Activated CD4-positive, alpha-beta memory T cell treated with anti-CD3 and anti-CD28 coated beads for 36 hours (primary cell): Measurements from ENCODE around the gene ATOH8. TPM values are rescaled to one million over a fixed set of nuclear protein-coding genes. Genes with fewer than 3 reads are reported as not detected.
"Not testable (repeated sequence)": the region's sequence is repeated elsewhere in the genome, so short reads cannot be mapped to it uniquely, and the experiment has no call there.

Source experiments
- CTCF ChIA-PET: fragments of 350-600 bp; sonication (Branson Sonifier 250); formaldehyde crosslinking; loops from one replicate; lab custom pipeline; 2021; ENCODE audit warnings: antibody characterized with exemption, inconsistent platforms; lab: Charles Lee
- POLR2A ChIA-PET: fragments of 350-600 bp; sonication (Branson Sonifier 250); formaldehyde crosslinking; loops from one replicate; lab custom pipeline; 2021; ENCODE audit warnings: antibody characterized with exemption; lab: Charles Lee
- DNase-seq: peaks from one replicate; pipeline ENCODE4 v3.0.0-alpha.2; 2020
- H3K27ac Mint-ChIP-seq: one replicate; pipeline ENCODE4 v1.8.0; 2021; ENCODE audit warnings: mixed read lengths
- H3K27me3 Mint-ChIP-seq: one replicate; pipeline ENCODE4 v1.8.0; 2021; ENCODE audit warnings: mixed read lengths
- H3K36me3 Mint-ChIP-seq: one replicate; pipeline ENCODE4 v1.8.0; 2021; ENCODE audit warnings: mixed read lengths
- H3K4me1 Mint-ChIP-seq: one replicate; pipeline ENCODE4 v1.8.0; 2021; ENCODE audit warnings: low read depth, mixed read lengths
- H3K4me3 Mint-ChIP-seq: one replicate; pipeline ENCODE4 v1.8.0; 2021; ENCODE audit warnings: mild to moderate bottlenecking, mixed read lengths
- H3K9me3 Mint-ChIP-seq: one replicate; pipeline ENCODE4 v1.8.0; 2021; ENCODE audit warnings: mixed read lengths
- intact Hi-C: fragments of 100-400 bp; cut with micrococcal nuclease; formaldehyde crosslinking; loops from one replicate; pipeline ENCODE4 v1.15.1; 2023
- total RNA-seq, 2 experiments: library from RNA; stranded (reverse); gene quantifications; one replicate each; pipeline ENCODE4 v1.2.3, GENCODE V29; 2021

Gene ATOH8
- total RNA-seq, 2 experiments from 2014 or later: not detected

- POLR2A ChIA-PET: no interaction called here
- intact Hi-C loops: no loop called here
- no peaks in the 10 kb centered on the region for H3K36me3 Mint-ChIP-seq
- peaks cover 4% of the 10 kb centered on the region for H3K27me3 Mint-ChIP-seq
- CTCF ChIA-PET: no interaction called here
- peaks cover 3% of the 10 kb centered on the region for H3K4me1 Mint-ChIP-seq
- no peak overlapping the region for H3K27ac Mint-ChIP-seq
- H3K9me3 Mint-ChIP-seq: no peaks in the 10 kb centered on the region
- no peak for DNase-seq
- no peak overlapping the region for H3K4me3 Mint-ChIP-seq
Measured at GRCh38 chr2:85711578-85712060, 42.2 kb upstream of the ATOH8 start.

DNA sequence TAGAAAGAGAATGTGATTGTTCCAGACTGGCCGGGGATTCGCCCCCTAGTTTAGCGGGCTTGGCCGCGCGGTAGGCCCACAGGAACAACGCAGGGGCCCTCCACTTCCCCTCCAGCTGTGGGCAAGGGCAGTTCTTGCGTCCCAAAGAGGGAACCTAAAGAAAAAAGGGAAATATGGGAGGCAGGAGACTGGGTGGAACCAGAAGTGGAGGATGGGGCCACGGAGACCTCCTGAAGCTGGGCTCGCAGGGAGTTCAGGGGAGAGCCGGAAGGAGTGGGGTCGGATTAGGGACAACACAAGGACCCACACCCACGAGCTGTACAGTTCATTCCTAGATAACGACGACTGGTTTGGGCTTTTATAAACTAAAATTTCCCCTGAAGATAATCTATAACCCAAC is 41.5 kb upstream of the ATOH8 start:
- H3K9me3 Mint-ChIP-seq: no peaks in the 10 kb centered on the region
- H3K4me1 Mint-ChIP-seq: no peaks in the 10 kb centered on the region
- no peak overlapping the region for H3K27ac Mint-ChIP-seq
- peaks cover 2% of the 10 kb centered on the region for H3K27me3 Mint-ChIP-seq
- POLR2A ChIA-PET: no interaction called here
- no peak for DNase-seq
- H3K4me3 Mint-ChIP-seq: no peak overlapping the region
- CTCF ChIA-PET: interaction anchor here (0.8 to 1.4 kb wide), 3 partner anchors 33 to 755 kb away, joined by 3 to 4 read pairs (median 3); no protein-coding TSS in a partner anchor
- intact Hi-C loops: no loop called here
- H3K36me3 Mint-ChIP-seq: no peaks in the 10 kb centered on the region

DNA sequence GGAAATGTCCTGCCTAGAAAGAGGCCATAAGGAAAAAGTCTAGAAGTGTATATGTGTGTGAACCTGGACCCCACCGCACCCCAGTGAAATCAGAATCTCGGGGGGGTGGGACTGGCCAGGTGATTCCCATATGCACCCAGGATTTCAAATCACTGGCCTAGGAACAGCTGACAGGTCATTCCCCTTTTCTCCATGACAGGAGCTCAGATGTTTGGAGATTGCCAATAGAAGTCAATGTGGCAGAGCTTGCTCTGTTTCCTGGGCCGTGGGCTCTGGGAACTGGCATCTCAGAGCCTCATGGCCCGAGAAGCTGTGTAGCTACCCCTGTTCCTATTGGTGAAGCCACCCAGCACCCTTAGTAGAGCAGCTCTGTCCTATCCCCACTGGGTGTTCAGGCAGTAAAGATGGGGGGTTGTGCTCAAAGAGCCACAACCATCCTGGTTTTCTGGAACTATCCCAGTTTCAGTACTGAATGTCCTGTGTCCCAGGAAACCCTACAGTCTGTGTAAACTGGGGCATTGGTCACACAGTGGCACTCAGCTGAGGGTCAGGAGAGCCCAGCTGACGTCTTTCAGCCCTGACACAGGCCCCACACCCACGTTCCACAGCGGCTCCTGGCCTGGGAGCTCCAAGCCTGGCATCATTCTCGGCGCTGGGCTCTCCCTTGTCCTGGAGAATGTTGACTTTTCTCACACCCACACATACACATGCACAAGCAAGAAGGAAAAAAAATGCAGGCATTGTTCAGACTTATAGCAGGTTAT is 40.8 kb upstream of the ATOH8 start:
- Mint-ChIP-seq H3K27me3 (peaks cover under 1% of the 10 kb centered on the region), H3K9me3 (no peaks in the 10 kb centered on the region), H3K4me1 (no peaks in the 10 kb centered on the region), H3K36me3 (no peaks in the 10 kb centered on the region), H3K4me3 (no peak overlapping the region), H3K27ac (no peak overlapping the region)
- POLR2A ChIA-PET: interaction anchor here (0.7 kb wide), 1 partner anchor 100 kb away, joined by 3 read pairs; no protein-coding TSS in a partner anchor
- intact Hi-C loops: no loop called here
- no peak for DNase-seq
- CTCF ChIA-PET: interaction anchor here (0.5 to 1.4 kb wide), 4 partner anchors 16 to 755 kb away, joined by 3 to 4 read pairs (median 3); no protein-coding TSS in a partner anchor

GRCh38 chr2:85713836-85714235 is 40.0 kb upstream of the ATOH8 start:
- H3K36me3 Mint-ChIP-seq: no peaks in the 10 kb centered on the region
- H3K27ac Mint-ChIP-seq: no peak overlapping the region
- CTCF ChIA-PET: interaction anchor here (1.2 kb wide), 1 partner anchor 35 kb away, joined by 3 read pairs; no protein-coding TSS in a partner anchor
- no peak overlapping the region for H3K4me3 Mint-ChIP-seq
- H3K4me1 Mint-ChIP-seq: no peaks in the 10 kb centered on the region
- no peaks in the 10 kb centered on the region for H3K9me3 Mint-ChIP-seq
- POLR2A ChIA-PET: no interaction called here
- DNase-seq: no peak
- intact Hi-C loops: no loop called here
- H3K27me3 Mint-ChIP-seq: no peaks in the 10 kb centered on the region

GRCh38 chr2:85714421-85714820 is 39.4 kb upstream of the ATOH8 start:
- H3K9me3 Mint-ChIP-seq, CTCF ChIA-PET, H3K27me3 Mint-ChIP-seq, H3K27ac Mint-ChIP-seq, H3K36me3 Mint-ChIP-seq, POLR2A ChIA-PET, intact Hi-C loops, DNase-seq, H3K4me3 Mint-ChIP-seq, H3K4me1 Mint-ChIP-seq: not testable (repeated sequence)

DNA sequence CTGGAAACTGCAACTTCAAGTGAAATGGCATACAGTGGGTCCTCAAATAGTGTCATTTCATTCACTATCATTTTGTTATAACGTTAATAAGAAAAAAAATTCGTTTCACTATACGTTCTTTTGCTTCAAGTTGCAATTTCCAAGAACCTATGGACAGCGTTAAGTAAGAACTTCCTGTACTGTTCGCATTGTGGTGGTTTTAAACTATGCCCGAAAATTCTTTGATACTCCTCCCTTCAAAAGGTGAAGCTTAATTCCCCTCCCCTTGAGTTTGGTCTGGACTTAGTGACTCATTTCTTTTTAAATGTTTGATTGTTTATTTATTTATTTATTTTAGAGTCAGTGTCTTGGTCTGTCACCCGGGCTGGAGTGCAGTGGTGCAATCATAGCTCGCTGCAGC is 39.0 kb upstream of the ATOH8 start:
- Mint-ChIP-seq H3K27me3 (no peaks in the 10 kb centered on the region), H3K27ac (no peak overlapping the region), H3K4me3 (no peak overlapping the region), H3K4me1 (no peaks in the 10 kb centered on the region), H3K36me3 (no peaks in the 10 kb centered on the region), H3K9me3 (no peaks in the 10 kb centered on the region)
- ChIA-PET CTCF (interaction anchor here (1.3 kb wide), 1 partner anchor 9 kb away, joined by 4 read pairs; no protein-coding TSS in a partner anchor), POLR2A (no interaction called here)
- intact Hi-C loops: no loop called here
- no peak for DNase-seq

- ChIA-PET POLR2A (no interaction called here), CTCF (interaction anchor here (1.4 kb wide), 2 partner anchors 9 to 12 kb away, joined by 4 to 10 read pairs; no protein-coding TSS in a partner anchor)
- Mint-ChIP-seq H3K4me3 (no peak overlapping the region), H3K9me3 (peaks cover 5% of the 10 kb centered on the region), H3K36me3 (no peaks in the 10 kb centered on the region), H3K27me3 (no peaks in the 10 kb centered on the region), H3K4me1 (no peaks in the 10 kb centered on the region), H3K27ac (no peak overlapping the region)
- intact Hi-C loops: no loop called here
- DNase-seq: no peak
Measured at GRCh38 chr2:85716346-85716914, 37.4 kb upstream of the ATOH8 start.

DNA sequence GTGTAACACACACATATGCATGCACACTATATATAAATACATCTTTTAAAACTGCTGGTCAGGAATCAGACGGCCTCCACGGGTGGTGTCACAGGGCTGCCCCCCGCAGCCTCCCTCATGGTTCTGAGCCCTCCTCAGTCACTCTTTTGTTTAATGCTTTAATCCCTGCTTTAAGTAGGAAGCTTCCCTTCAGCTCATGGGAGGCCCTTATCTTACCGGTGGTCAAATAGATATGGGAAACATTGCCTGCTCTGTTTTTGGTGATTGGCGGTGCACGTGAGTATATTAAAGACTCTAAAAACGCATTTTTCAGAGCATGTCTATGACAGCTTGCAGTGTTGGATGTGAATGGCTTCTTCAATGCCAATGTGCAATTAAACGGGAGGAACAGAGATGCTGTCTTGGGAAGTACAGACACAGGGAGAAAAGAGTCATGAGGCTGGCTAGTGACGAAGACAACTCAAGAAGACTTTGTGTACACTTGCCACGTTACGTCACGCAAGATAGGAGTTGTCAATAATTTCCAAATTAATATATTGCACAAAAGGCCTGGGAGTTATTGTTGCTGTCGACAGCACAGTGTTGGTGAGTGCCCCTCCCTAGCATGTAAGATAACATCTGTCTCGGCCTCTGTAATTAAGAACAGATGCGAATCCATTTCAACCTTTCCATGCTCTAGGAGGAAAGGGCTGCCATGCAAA is 36.3 kb upstream of the ATOH8 start:
- H3K9me3 Mint-ChIP-seq: peaks cover 5% of the 10 kb centered on the region
- H3K4me1 Mint-ChIP-seq: no peaks in the 10 kb centered on the region
- POLR2A ChIA-PET: no interaction called here
- CTCF ChIA-PET: interaction anchor here (1.4 to 2.9 kb wide), 3 partner anchors 9 to 11 kb away, joined by 4 to 15 read pairs (median 10); no protein-coding TSS in a partner anchor
- intact Hi-C loops: no loop called here
- no peak overlapping the region for H3K4me3 Mint-ChIP-seq
- DNase-seq: no peak
- H3K36me3 Mint-ChIP-seq: no peaks in the 10 kb centered on the region
- H3K27me3 Mint-ChIP-seq: no peaks in the 10 kb centered on the region
- no peak overlapping the region for H3K27ac Mint-ChIP-seq

- Mint-ChIP-seq H3K4me3 (no peak overlapping the region), H3K9me3 (peaks cover 5% of the 10 kb centered on the region), H3K27ac (no peak overlapping the region), H3K27me3 (no peaks in the 10 kb centered on the region), H3K36me3 (no peaks in the 10 kb centered on the region), H3K4me1 (no peaks in the 10 kb centered on the region)
- no peak for DNase-seq
- ChIA-PET CTCF (interaction anchor here (1.9 to 2.9 kb wide), 2 partner anchors 10 to 81 kb away, joined by 6 to 15 read pairs; no protein-coding TSS in a partner anchor), POLR2A (no interaction called here)
- intact Hi-C loops: no loop called here
Measured at GRCh38 chr2:85718009-85718391, 35.8 kb upstream of the ATOH8 start.

- H3K9me3 Mint-ChIP-seq: peaks cover 5% of the 10 kb centered on the region
- H3K27me3 Mint-ChIP-seq: no peaks in the 10 kb centered on the region
- POLR2A ChIA-PET: no interaction called here
- H3K4me1 Mint-ChIP-seq: no peaks in the 10 kb centered on the region
- H3K27ac Mint-ChIP-seq: no peak overlapping the region
- H3K4me3 Mint-ChIP-seq: no peak overlapping the region
- no peaks in the 10 kb centered on the region for H3K36me3 Mint-ChIP-seq
- intact Hi-C loops: no loop called here
- no peak for DNase-seq
- CTCF ChIA-PET: interaction anchor here (1.8 to 2.9 kb wide), 4 partner anchors 10 to 95 kb away, joined by 6 to 18 read pairs (median 10); no protein-coding TSS in a partner anchor
Measured at GRCh38 chr2:85718885-85719492, 34.8 kb upstream of the ATOH8 start.

GRCh38 chr2:85719609-85720240 is 34.1 kb upstream of the ATOH8 start:
- intact Hi-C loops: no loop called here
- no peaks in the 10 kb centered on the region for H3K27me3 Mint-ChIP-seq
- CTCF ChIA-PET: interaction anchor here (0.5 to 2.9 kb wide), 7 partner anchors 9 to 467 kb away, joined by 3 to 18 read pairs (median 6); no protein-coding TSS in a partner anchor
- no peaks in the 10 kb centered on the region for H3K4me1 Mint-ChIP-seq
- H3K27ac Mint-ChIP-seq: no peak overlapping the region
- H3K9me3 Mint-ChIP-seq: peaks cover 5% of the 10 kb centered on the region
- no peaks in the 10 kb centered on the region for H3K36me3 Mint-ChIP-seq
- no peak overlapping the region for H3K4me3 Mint-ChIP-seq
- POLR2A ChIA-PET: no interaction called here
- DNase-seq: no peak
